ENCODE data around the gene BET1L.

The BET1L gene

GRCh38 chr11:210122-210802 is 3.1 kb upstream of the BET1L start:
- Histone ChIP-seq H3K4me3 (ENCODE audit: low read depth, low read length) (peak overlapping the region; percentile 92), H3K27ac (peak overlapping the region; percentile 97), H3K27me3 (replicated peaks) (no peaks in the 10 kb centered on the region), H3K36me3 (replicated peaks) (peaks cover 61% of the 10 kb centered on the region)
- in situ Hi-C loops (cut with HindIII; ENCODE audit: low pct_ligation_motif_present, low sequenced_read_pairs), result no loop called here
- DNase-seq, result peak; percentile 77
- TF ChIP-seq, protein P1, sequence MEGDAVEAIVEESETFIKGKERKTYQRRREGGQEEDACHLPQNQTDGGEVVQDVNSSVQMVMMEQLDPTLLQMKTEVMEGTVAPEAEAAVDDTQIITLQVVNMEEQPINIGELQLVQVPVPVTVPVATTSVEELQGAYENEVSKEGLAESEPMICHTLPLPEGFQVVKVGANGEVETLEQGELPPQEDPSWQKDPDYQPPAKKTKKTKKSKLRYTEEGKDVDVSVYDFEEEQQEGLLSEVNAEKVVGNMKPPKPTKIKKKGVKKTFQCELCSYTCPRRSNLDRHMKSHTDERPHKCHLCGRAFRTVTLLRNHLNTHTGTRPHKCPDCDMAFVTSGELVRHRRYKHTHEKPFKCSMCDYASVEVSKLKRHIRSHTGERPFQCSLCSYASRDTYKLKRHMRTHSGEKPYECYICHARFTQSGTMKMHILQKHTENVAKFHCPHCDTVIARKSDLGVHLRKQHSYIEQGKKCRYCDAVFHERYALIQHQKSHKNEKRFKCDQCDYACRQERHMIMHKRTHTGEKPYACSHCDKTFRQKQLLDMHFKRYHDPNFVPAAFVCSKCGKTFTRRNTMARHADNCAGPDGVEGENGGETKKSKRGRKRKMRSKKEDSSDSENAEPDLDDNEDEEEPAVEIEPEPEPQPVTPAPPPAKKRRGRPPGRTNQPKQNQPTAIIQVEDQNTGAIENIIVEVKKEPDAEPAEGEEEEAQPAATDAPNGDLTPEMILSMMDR (IDR thresholded peaks at IDR 0.05; ENCODE audit: low read depth, low read length, missing control alignments), result no peak

- Histone ChIP-seq H3K27ac (peak overlapping the region; percentile 97), H3K4me3 (ENCODE audit: low read depth, low read length) (peak overlapping the region; percentile 92), H3K27me3 (replicated peaks) (no peaks in the 10 kb centered on the region), H3K36me3 (replicated peaks) (peaks cover 60% of the 10 kb centered on the region)
- TF ChIP-seq, protein P1 (IDR thresholded peaks at IDR 0.05; ENCODE audit: low read depth, low read length, missing control alignments), result peak; percentile 25
- in situ Hi-C loops (cut with HindIII; ENCODE audit: low pct_ligation_motif_present, low sequenced_read_pairs), result no loop called here
- no peak for DNase-seq
Measured at GRCh38 chr11:209275-210121, 2.3 kb upstream of the BET1L start.

- Histone ChIP-seq H3K27ac (peak overlapping the region; percentile 97), H3K4me3 (ENCODE audit: low read depth, low read length) (peak overlapping the region; percentile 92), H3K27me3 (replicated peaks) (no peaks in the 10 kb centered on the region), H3K36me3 (replicated peaks) (peaks cover 60% of the 10 kb centered on the region)
- no peak for DNase-seq
- in situ Hi-C loops (cut with HindIII; ENCODE audit: low pct_ligation_motif_present, low sequenced_read_pairs), result no loop called here
- TF ChIP-seq, protein P1 (IDR thresholded peaks at IDR 0.05; ENCODE audit: low read depth, low read length, missing control alignments), result no peak
Measured at GRCh38 chr11:208917-209260, 1.7 kb upstream of the BET1L start.

DNA sequence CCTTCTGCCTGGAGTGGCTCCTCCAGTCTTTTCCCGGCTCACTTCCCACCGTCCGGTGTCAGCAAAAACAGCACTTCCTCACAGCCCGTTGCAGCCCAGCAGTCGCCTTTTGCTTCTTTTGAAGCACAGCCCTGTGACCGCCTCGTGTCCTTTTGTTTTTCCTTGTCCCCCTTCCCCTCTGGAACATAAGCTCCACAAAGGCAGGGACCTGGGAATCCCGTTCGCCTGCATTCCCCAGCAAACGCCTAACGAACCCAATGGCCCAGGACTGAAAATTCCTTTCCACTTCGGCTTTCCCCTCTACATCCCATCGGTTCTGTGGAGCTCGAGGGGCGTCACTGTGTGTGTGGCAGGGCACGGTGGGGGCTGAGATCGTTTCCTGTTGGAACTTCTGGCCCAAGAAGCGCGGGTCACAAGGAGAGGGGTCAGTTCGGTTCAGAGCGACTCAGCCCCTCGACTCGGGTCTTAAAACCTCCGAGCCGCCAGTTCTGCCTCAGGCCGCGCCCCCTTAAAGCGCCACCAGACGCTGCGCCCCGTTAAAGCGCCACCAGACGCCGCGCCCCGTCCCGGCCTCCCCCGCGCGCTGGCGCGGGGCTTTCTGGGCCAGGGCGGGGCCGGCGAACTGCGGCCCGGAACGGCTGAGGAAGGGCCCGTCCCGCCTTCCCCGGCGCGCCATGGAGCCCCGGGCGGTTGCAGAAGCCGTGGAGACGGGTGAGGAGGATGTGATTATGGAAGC is 1.1 kb upstream of the BET1L start:
- peak; percentile 56 for DNase-seq
- in situ Hi-C loops (cut with HindIII; ENCODE audit: low pct_ligation_motif_present, low sequenced_read_pairs), result no loop called here
- peaks cover 60% of the 10 kb centered on the region for H3K36me3 ChIP-seq (replicated peaks)
- H3K27me3 ChIP-seq (replicated peaks), result no peaks in the 10 kb centered on the region
- TF ChIP-seq, protein P1 (IDR thresholded peaks at IDR 0.05; ENCODE audit: low read depth, low read length, missing control alignments), result no peak
- H3K27ac ChIP-seq, result peak overlapping the region; percentile 97
- peak overlapping the region; percentile 92 for H3K4me3 ChIP-seq (ENCODE audit: low read depth, low read length)

DNA sequence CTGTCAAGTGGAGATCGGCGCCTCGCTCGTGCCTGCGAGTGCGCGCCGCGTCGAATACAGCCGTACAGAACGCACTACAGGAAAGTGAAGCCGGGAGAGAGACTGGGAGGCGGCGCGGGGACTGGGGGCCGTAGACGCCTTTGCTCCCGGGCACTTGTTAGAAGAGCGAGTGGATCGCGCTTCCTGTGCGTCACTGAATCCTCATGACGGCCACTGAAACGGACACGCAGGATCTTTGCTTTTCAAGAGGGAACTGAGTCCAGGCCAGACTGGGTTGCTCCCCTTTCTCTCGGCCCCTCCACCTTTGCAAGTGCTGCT is 623 bp upstream of the BET1L start:
- Histone ChIP-seq H3K36me3 (replicated peaks) (peaks cover 54% of the 10 kb centered on the region), H3K27ac (peak overlapping the region; percentile 97), H3K4me3 (ENCODE audit: low read depth, low read length) (peak overlapping the region; percentile 92), H3K27me3 (replicated peaks) (no peaks in the 10 kb centered on the region)
- TF ChIP-seq, protein P1 (IDR thresholded peaks at IDR 0.05; ENCODE audit: low read depth, low read length, missing control alignments), result no peak
- DNase-seq, result peak; percentile 37
- in situ Hi-C loops (cut with HindIII; ENCODE audit: low pct_ligation_motif_present, low sequenced_read_pairs), result no loop called here

Data from brain microvascular endothelial cell (primary cell).